Nephron (organoid): ENCODE results near the gene DNAL4.
A peak's percentile ranks its signal among the peaks of the same experiment; 100 is the strongest.

Experiments
- H3K27ac Mint-ChIP-seq, 3 experiments: 2 replicates each; pipeline ENCODE4 v1.8.0; 2020; ENCODE audit warnings: mixed read lengths in 3 of 3, mild to moderate bottlenecking in 2 of 3, moderate library complexity in 1 of 3
- H3K27me3 Mint-ChIP-seq: 2 replicates; pipeline ENCODE4 v1.8.0; 2021; ENCODE audit warnings: low read depth, mild to moderate bottlenecking, moderate library complexity, mixed read lengths
- H3K36me3 Mint-ChIP-seq: 2 replicates; pipeline ENCODE4 v1.8.0; 2020; ENCODE audit warnings: low read depth, mixed read lengths
- H3K4me1 Mint-ChIP-seq: 2 replicates; pipeline ENCODE4 v1.8.0; 2020; ENCODE audit warnings: mixed read lengths
- H3K4me3 Mint-ChIP-seq, 3 experiments: 2 replicates each; pipeline ENCODE4 v1.8.0; 2020; ENCODE audit warnings: mild to moderate bottlenecking in 3 of 3, mixed read lengths in 3 of 3, moderate library complexity in 2 of 3
- H3K9me3 Mint-ChIP-seq: 2 replicates; pipeline ENCODE4 v1.8.0; 2020; ENCODE audit warnings: mixed read lengths
- TF ChIP-seq, protein P1 (sequence below), 3 experiments: fragments of 200-600 bp; sonication (generic); IDR thresholded peaks; one replicate each; pipeline ENCODE4 v1.5.0; 2021; ENCODE audit warnings: antibody characterized with exemption in 3 of 3; ENCODE audit not compliant: unreplicated experiment in 3 of 3

Gene DNAL4

DNA sequence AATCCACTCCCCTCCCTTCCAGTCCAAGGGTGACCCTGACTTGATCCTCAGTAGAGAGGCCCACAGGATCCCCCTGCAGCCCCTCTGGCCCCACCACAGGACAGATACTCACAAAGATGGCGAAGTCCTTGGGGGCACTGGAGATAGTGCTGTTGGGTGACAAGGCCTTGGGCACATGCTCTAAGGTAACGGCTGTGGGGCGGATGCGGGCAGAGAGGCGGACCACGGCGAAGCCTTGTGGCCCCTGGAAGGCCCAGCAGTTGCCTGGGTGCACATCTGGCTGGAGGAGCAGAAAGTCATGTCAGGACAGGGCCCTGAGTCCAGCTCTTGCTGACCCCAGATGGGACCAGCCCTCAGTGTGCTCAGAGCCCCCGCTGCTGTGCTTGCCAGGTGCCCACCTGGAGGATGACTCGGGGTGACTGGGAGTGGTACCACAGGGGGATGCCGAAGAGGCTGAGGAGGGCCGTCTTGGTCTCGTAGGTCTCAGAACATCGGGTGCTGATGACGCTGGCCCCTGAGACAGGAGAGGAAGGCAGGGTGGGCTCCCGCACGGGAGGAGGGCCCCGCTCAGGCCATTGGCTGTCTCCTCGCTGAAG is 55.4 kb downstream of the DNAL4 start:
- Mint-ChIP-seq H3K27ac (no peak overlapping the region), H3K9me3 (no peaks in the 10 kb centered on the region), H3K4me1 (peaks cover 12% of the 10 kb centered on the region), H3K4me3 (no peak overlapping the region), H3K27me3 (no peaks in the 10 kb centered on the region), H3K36me3 (peaks cover 57% of the 10 kb centered on the region)
- TF ChIP-seq, protein P1, sequence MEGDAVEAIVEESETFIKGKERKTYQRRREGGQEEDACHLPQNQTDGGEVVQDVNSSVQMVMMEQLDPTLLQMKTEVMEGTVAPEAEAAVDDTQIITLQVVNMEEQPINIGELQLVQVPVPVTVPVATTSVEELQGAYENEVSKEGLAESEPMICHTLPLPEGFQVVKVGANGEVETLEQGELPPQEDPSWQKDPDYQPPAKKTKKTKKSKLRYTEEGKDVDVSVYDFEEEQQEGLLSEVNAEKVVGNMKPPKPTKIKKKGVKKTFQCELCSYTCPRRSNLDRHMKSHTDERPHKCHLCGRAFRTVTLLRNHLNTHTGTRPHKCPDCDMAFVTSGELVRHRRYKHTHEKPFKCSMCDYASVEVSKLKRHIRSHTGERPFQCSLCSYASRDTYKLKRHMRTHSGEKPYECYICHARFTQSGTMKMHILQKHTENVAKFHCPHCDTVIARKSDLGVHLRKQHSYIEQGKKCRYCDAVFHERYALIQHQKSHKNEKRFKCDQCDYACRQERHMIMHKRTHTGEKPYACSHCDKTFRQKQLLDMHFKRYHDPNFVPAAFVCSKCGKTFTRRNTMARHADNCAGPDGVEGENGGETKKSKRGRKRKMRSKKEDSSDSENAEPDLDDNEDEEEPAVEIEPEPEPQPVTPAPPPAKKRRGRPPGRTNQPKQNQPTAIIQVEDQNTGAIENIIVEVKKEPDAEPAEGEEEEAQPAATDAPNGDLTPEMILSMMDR (IDR thresholded peaks at IDR 0.05; ENCODE audit: unreplicated experiment in 3 of 3), result no peak

- Mint-ChIP-seq H3K4me1 (peaks cover 19% of the 10 kb centered on the region), H3K36me3 (peaks cover 58% of the 10 kb centered on the region), H3K4me3 (no peak overlapping the region), H3K27ac (peak overlapping the region in 2 of 3 experiments; percentile 24 to 28), H3K9me3 (no peaks in the 10 kb centered on the region), H3K27me3 (no peaks in the 10 kb centered on the region)
- TF ChIP-seq, protein P1 (IDR thresholded peaks at IDR 0.05; ENCODE audit: unreplicated experiment in 3 of 3), result no peak
Measured at GRCh38 chr22:38737302-38738060, 56.5 kb downstream of the DNAL4 start.

DNA sequence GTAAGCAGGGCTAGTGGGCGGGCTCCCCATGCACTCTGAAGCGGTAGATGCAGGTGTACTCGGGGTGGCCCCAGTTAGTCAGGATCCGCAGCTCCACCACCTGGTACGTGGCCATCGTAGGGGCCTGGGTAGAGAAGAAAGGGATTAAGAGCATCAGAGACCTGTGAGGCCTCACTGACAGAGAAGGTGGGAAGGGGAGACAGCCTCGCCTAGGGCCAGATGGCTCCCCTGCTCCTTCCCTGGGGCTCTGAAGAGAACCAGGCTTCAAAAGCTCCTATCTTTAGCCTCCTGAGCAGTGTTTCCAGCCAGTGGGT is 57.7 kb downstream of the DNAL4 start:
- H3K4me3 Mint-ChIP-seq, result no peak overlapping the region
- peaks cover 19% of the 10 kb centered on the region for H3K4me1 Mint-ChIP-seq
- H3K27ac Mint-ChIP-seq, result no peak overlapping the region
- peaks cover 48% of the 10 kb centered on the region for H3K36me3 Mint-ChIP-seq
- TF ChIP-seq, protein P1 (IDR thresholded peaks at IDR 0.05; ENCODE audit: unreplicated experiment in 3 of 3), result no peak
- H3K9me3 Mint-ChIP-seq, result no peaks in the 10 kb centered on the region
- H3K27me3 Mint-ChIP-seq, result no peaks in the 10 kb centered on the region

GRCh38 chr22:38735465-38736256 is 58.3 kb downstream of the DNAL4 start:
- H3K27ac Mint-ChIP-seq, result no peak overlapping the region
- TF ChIP-seq, protein P1 (IDR thresholded peaks at IDR 0.05; ENCODE audit: unreplicated experiment in 3 of 3), result no peak
- peaks cover 48% of the 10 kb centered on the region for H3K36me3 Mint-ChIP-seq
- peaks cover 19% of the 10 kb centered on the region for H3K4me1 Mint-ChIP-seq
- no peak overlapping the region for H3K4me3 Mint-ChIP-seq
- H3K9me3 Mint-ChIP-seq, result no peaks in the 10 kb centered on the region
- no peaks in the 10 kb centered on the region for H3K27me3 Mint-ChIP-seq

GRCh38 chr22:38735126-38735464 is 58.8 kb downstream of the DNAL4 start:
- TF ChIP-seq, protein P1 (IDR thresholded peaks at IDR 0.05; ENCODE audit: unreplicated experiment in 3 of 3), result no peak
- Mint-ChIP-seq H3K9me3 (no peaks in the 10 kb centered on the region), H3K4me1 (peaks cover 19% of the 10 kb centered on the region)

More at GRCh38 chr22:38735126-38735464, 58.8 kb downstream of the DNAL4 start:
- H3K27ac Mint-ChIP-seq, result peak overlapping the region in 1 of 3 experiments; percentile 19
- no peaks in the 10 kb centered on the region for H3K27me3 Mint-ChIP-seq
- H3K36me3 Mint-ChIP-seq, result peaks cover 53% of the 10 kb centered on the region
- no peak overlapping the region for H3K4me3 Mint-ChIP-seq
